PC-9 (cell line): ENCODE data around the gene TTC8.

Experiments used
- CTCF ChIP-seq: fragments of 200-600 bp; sonication (generic); conservative IDR thresholded peaks from 2 replicates; pipeline ENCODE4 v1.6.1; 2017; ENCODE audit warnings: mixed run types, antibody characterized with exemption, mild to moderate bottlenecking, moderate library complexity
- EZH2 ChIP-seq: fragments of 200-600 bp; sonication (generic); IDR thresholded peaks from 2 replicates; pipeline ENCODE4 v1.8.0; 2017; ENCODE audit warnings: antibody characterized with exemption, low read depth

GRCh38 chr14:88872976-88873375, 48.5 kb downstream of the TTC8 start:
- no peak for TF ChIP-seq EZH2
- TF ChIP-seq CTCF = no peak
